Erythroblast (primary cell): ENCODE results near the gene ADRB2.

Experiments used
- GATA1 ChIP-seq: IDR thresholded peaks from 2 replicates; pipeline ENCODE4 v1.6.1; 2011; ENCODE audit warnings: low read depth, mild to moderate bottlenecking, control low read depth, low read length, moderate library complexity
- POLR2A ChIP-seq: IDR thresholded peaks from 2 replicates; pipeline ENCODE4 v1.6.1; 2011; ENCODE audit warnings: mild to moderate bottlenecking, low read length

DNA sequence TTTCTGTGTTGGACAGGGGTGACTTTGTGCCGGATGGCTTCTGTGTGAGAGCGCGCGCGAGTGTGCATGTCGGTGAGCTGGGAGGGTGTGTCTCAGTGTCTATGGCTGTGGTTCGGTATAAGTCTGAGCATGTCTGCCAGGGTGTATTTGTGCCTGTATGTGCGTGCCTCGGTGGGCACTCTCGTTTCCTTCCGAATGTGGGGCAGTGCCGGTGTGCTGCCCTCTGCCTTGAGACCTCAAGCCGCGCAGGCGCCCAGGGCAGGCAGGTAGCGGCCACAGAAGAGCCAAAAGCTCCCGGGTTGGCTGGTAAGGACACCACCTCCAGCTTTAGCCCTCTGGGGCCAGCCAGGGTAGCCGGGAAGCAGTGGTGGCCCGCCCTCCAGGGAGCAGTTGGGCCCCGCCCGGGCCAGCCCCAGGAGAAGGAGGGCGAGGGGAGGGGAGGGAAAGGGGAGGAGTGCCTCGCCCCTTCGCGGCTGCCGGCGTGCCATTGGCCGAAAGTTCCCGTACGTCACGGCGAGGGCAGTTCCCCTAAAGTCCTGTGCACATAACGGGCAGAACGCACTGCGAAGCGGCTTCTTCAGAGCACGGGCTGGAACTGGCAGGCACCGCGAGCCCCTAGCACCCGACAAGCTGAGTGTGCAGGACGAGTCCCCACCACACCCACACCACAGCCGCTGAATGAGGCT is at the start of gene ADRB2:
- TF ChIP-seq POLR2A (peak; percentile 69), GATA1 (no peak)
